AG10803 (cell line): Measurements from ENCODE around the gene FCN3.

Experiments
- DNase-seq: peaks from one replicate; pipeline ENCODE4 v3.0.0; 2010; ENCODE audit warnings: low read depth
- H3K4me3 ChIP-seq: 2 replicates; pipeline ENCODE4 v1.5.1; 2011; ENCODE audit warnings: mild to moderate bottlenecking, low read length, control low read depth
- CTCF ChIP-seq: conservative IDR thresholded peaks from 2 replicates; pipeline ENCODE4 v1.5.1; 2011; ENCODE audit warnings: mild to moderate bottlenecking, low read length, control low read depth, inconsistent platforms

FCN3 gene

DNA sequence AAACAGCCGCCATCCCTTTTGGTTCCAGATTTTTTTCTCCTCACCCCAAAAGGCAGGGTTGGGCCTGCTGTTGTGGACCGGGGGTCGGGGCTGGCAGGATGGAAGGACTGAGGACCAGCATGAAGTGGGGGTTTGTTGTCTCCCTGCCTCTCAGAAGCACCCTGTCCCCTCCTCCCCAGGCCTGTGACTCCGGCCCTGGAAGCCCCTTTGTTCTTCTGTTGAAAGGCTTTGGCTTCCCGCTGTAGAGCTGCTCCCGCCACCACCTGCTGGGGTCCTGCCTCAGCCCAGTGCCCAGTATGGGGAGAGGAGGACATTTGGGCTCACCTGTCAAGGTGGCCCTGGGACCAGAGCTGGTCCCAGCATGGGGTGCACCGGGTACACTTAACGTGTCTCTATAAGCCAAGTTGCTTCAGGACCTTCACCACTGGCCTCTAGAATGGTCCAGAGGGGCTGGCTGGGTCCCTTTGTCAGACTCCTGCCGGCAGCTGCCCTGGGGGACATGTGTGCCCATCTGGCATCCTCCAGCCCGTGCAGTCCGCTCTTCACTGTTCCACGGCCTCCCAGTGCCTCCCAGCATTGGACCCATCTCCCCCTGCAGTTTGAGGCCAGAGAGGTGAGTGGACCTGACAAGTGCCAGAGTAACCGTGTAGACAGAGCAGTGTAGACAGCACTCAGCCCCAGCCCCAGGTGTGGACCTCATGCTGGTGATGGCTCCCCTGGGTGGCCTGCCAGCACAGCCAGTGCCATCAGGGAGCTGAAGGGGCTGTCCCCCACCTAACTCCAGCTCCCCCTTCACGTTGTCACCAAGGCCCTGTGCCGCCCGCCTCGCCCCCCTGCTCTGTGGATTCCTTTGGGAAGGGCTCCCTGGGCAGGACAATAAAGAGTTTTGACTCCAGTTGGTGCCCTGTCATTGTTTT is 38.9 kb downstream of the FCN3 start:
- no peak for DNase-seq
- no peak overlapping the region for H3K4me3 ChIP-seq
- TF ChIP-seq CTCF, result no peak

GRCh38 chr1:27333717-27334279 is 40.8 kb downstream of the FCN3 start:
- no peak for DNase-seq
- no peak for TF ChIP-seq CTCF
- no peak overlapping the region for H3K4me3 ChIP-seq

DNA sequence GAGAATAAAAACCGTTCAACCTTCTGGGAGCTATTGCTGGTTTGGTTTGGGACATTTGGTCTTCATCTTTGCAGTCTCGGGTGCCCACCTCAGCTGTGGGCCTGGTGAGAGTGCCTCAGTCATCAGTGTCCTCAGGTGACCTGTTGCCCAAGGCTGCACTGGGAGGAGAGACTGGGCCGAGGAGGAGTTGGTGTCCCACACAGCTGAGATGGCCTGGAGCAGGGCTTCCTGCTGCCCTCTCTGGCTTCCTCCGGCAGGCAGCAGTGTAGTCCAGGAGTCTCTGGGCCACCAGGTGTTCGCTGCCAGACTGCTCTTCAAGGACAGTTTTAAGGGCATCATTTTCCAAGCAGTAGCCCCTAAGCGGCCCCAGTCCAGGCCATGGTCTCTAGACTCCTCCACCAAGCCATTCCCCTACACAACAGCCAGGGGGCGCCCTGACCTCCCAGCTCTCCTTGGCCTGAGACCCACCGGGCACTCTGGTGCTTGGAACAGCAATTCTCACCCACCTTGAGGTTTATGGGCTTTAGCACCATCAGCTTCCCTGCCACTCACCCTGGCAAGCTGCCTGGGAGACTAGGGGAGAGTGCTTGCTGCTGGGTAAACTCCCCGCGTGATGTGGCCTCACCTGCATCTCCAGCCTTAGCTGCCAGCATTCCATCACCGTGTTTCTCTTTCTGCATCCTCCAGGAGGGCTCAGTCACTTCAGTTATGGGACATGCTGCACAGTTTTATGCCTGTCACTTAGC is 41.9 kb downstream of the FCN3 start:
- peak; percentile 28 for DNase-seq
- TF ChIP-seq CTCF, result peak; percentile 81
- no peak overlapping the region for H3K4me3 ChIP-seq

- no peak for TF ChIP-seq CTCF
- H3K4me3 ChIP-seq, result no peak overlapping the region
- no peak for DNase-seq
Measured at GRCh38 chr1:27331922-27332321, 42.7 kb downstream of the FCN3 start.

- no peak for TF ChIP-seq CTCF
- no peak for DNase-seq
- no peak overlapping the region for H3K4me3 ChIP-seq
Measured at GRCh38 chr1:27331426-27331825, 43.2 kb downstream of the FCN3 start.

GRCh38 chr1:27330786-27331185 is 43.8 kb downstream of the FCN3 start:
- no peak overlapping the region for H3K4me3 ChIP-seq
- no peak for DNase-seq
- TF ChIP-seq CTCF, result no peak

GRCh38 chr1:27327964-27328363 is 46.7 kb downstream of the FCN3 start:
- no peak for DNase-seq
- TF ChIP-seq CTCF, result no peak
- no peak overlapping the region for H3K4me3 ChIP-seq
